GM23338 (cell line): Measurements from ENCODE around the gene CLSTN2. TPM values are rescaled to one million over a fixed set of nuclear protein-coding genes. Genes with fewer than 3 reads are reported as not detected.

ENCODE experiments used
- ATAC-seq: fragments of 200-7000 bp; cut with Tn5 transposase; 3 replicates; pipeline ENCODE4 v1.9.1; 2020
- DNase-seq: peaks from one replicate; pipeline ENCODE4 v3.0.0-alpha.2; 2015; ENCODE audit warnings: low spot score
- H2AFZ ChIP-seq: fragments of 200-600 bp; sonication (generic); 2 replicates; pipeline ENCODE4 v1.8.0; 2016; ENCODE audit warnings: antibody characterized with exemption, mild to moderate bottlenecking, moderate library complexity
- H3F3A ChIP-seq: fragments of 200-600 bp; sonication (generic); replicated peaks from 2 replicates; pipeline ENCODE4 v1.8.0; 2017; ENCODE audit warnings: antibody characterized with exemption, mixed run types, low read depth
- H3K27ac ChIP-seq: fragments of 200-600 bp; sonication (generic); 2 replicates; pipeline ENCODE4 v1.6.1; 2016; ENCODE audit warnings: low read depth
- H3K27me3 ChIP-seq: fragments of 200-600 bp; sonication (generic); 2 replicates; pipeline ENCODE4 v1.8.0; 2016; ENCODE audit warnings: mild to moderate bottlenecking, mixed run types, moderate library complexity; ENCODE audit not compliant: insufficient read depth
- H3K36me3 ChIP-seq: fragments of 200-600 bp; sonication (generic); 2 replicates; pipeline ENCODE4 v1.8.0; 2016; ENCODE audit warnings: mild to moderate bottlenecking; ENCODE audit not compliant: insufficient read depth
- H3K4me1 ChIP-seq: fragments of 200-600 bp; sonication (generic); 2 replicates; pipeline ENCODE4 v1.8.0; 2016; ENCODE audit warnings: mild to moderate bottlenecking, moderate library complexity; ENCODE audit not compliant: insufficient read depth
- H3K4me2 ChIP-seq: fragments of 200-600 bp; sonication (generic); 2 replicates; pipeline ENCODE4 v1.7.1; 2017; ENCODE audit warnings: mixed run types
- H3K4me3 ChIP-seq: fragments of 200-600 bp; sonication (generic); 2 replicates; pipeline ENCODE4 v1.6.1; 2016; ENCODE audit warnings: mixed run types
- H3K79me2 ChIP-seq: fragments of 200-600 bp; sonication (generic); replicated peaks from 2 replicates; pipeline ENCODE4 v1.8.0; 2017; ENCODE audit warnings: mild to moderate bottlenecking; ENCODE audit not compliant: insufficient read depth
- H3K9me2 ChIP-seq: fragments of 200-600 bp; sonication (generic); 2 replicates; pipeline ENCODE4 v1.8.0; 2017; ENCODE audit not compliant: insufficient read depth
- H4K20me1 ChIP-seq: fragments of 200-600 bp; sonication (generic); replicated peaks from 2 replicates; pipeline ENCODE4 v1.8.0; 2017; ENCODE audit warnings: mild to moderate bottlenecking; ENCODE audit not compliant: insufficient read depth
- H3K27ac Mint-ChIP-seq: 2 replicates; pipeline ENCODE4 v1.8.0; 2020; ENCODE audit warnings: inconsistent platforms, mild to moderate bottlenecking, moderate library complexity, mixed read lengths
- H3K27me3 Mint-ChIP-seq: 3 replicates; pipeline ENCODE4 v1.8.0; 2022; ENCODE audit warnings: low read depth, mild to moderate bottlenecking, moderate library complexity, mixed read lengths, inconsistent platforms; ENCODE audit not compliant: insufficient read depth, poor library complexity
- H3K36me3 Mint-ChIP-seq: 3 replicates; pipeline ENCODE4 v1.8.0; 2021; ENCODE audit warnings: low read depth, mild to moderate bottlenecking, inconsistent platforms, moderate library complexity, mixed read lengths
- H3K4me1 Mint-ChIP-seq: 3 replicates; pipeline ENCODE4 v1.8.0; 2020; ENCODE audit warnings: mild to moderate bottlenecking, inconsistent platforms, mixed read lengths
- H3K4me3 Mint-ChIP-seq: 3 replicates; pipeline ENCODE4 v1.8.0; 2021; ENCODE audit warnings: moderate library complexity, mild to moderate bottlenecking, inconsistent platforms, mixed read lengths
- H3K9me3 Mint-ChIP-seq: 3 replicates; pipeline ENCODE4 v1.8.0; 2020; ENCODE audit warnings: moderate library complexity, mild to moderate bottlenecking, inconsistent platforms, mixed read lengths
- CREB1 ChIP-seq: fragments of 250-450 bp; sonication (Bioruptor Pico); IDR thresholded peaks from 2 replicates; pipeline ENCODE4 v1.5.0; 2020; ENCODE audit warnings: low read depth, mild to moderate bottlenecking, moderate library complexity
- CTCF ChIP-seq, 2 experiments: fragments of 200-600 bp in 1 of 2; sonication (generic) in 1 of 2; conservative IDR thresholded peaks; 2 replicates each; pipeline versions ENCODE4 v1.5.1 to v1.6.1; 2016 to 2017; ENCODE audit warnings: antibody characterized with exemption in 2 of 2, low read depth in 2 of 2, mild to moderate bottlenecking in 2 of 2, moderate library complexity in 1 of 2
- ETS1 ChIP-seq: IDR thresholded peaks from 2 replicates; pipeline ENCODE4 v1.6.1; 2016; ENCODE audit warnings: antibody characterized with exemption
- NANOG ChIP-seq: IDR thresholded peaks from 2 replicates; pipeline ENCODE4 v1.6.1; 2016; ENCODE audit warnings: antibody characterized with exemption, borderline replicate concordance
- ZNF114 ChIP-seq: fragments of 250-450 bp; sonication (Bioruptor Pico); IDR thresholded peaks from 2 replicates; pipeline ENCODE4 v1.5.0; 2020; ENCODE audit warnings: mild to moderate bottlenecking, moderate library complexity
- ZNF331 ChIP-seq: fragments of 250-450 bp; sonication (Bioruptor Pico); IDR thresholded peaks from 2 replicates; pipeline ENCODE4 v1.5.0; 2020; ENCODE audit warnings: low read depth, mild to moderate bottlenecking, moderate library complexity
- ZNF462 ChIP-seq: fragments of 250-450 bp; sonication (Bioruptor Pico); IDR thresholded peaks from 2 replicates; pipeline ENCODE4 v1.5.0; 2020; ENCODE audit warnings: mild to moderate bottlenecking, moderate library complexity
- polyA plus RNA-seq: library from polyadenylated mRNA; unstranded; fragments of >200 nt; fragmentation: Nextera tagmentation; extraction: Ambion mirVana; gene quantifications from 2 replicates; pipeline ENCODE4 v1.2.1, GENCODE V29; 2016
- total RNA-seq: library from RNA; depleted of rRNA; stranded (reverse); fragments of >200 nt; shearing (Covaris generic); gene quantifications from 2 replicates; pipeline ENCODE4 v1.2.3, GENCODE V29; 2014

CLSTN2 gene
- total and polyA plus RNA-seq, 2 experiments from 2014 or later: 0.11 to 0.83 TPM

GRCh38 chr3:140092848-140093536 is 158.0 kb downstream of the CLSTN2 start:
- Histone ChIP-seq H3K27ac (no peak overlapping the region), H3K4me1 (no peaks in the 10 kb centered on the region), H3K27me3 (no peaks in the 10 kb centered on the region), H3K4me2 (no peak overlapping the region), H3K36me3 (peaks cover 4% of the 10 kb centered on the region; the same call in 1 of the 2 replicates), H4K20me1 (no peaks in the 10 kb centered on the region), H3K9me2 (no peaks in the 10 kb centered on the region), H2AFZ (peak overlapping the region; percentile 59; the same call in 1 of the 2 replicates), H3K4me3 (no peak overlapping the region), H3K79me2 (no peaks in the 10 kb centered on the region), H3F3A (no peaks in the 10 kb centered on the region)
- no peak overlapping the region for H3K4me3 Mint-ChIP-seq
- peaks cover 24% of the 10 kb centered on the region for H3K36me3 Mint-ChIP-seq
- H3K27ac Mint-ChIP-seq: no peak overlapping the region
- peak; percentile 33 for DNase-seq
- peaks cover 37% of the 10 kb centered on the region for H3K9me3 Mint-ChIP-seq
- peaks cover 4% of the 10 kb centered on the region for H3K27me3 Mint-ChIP-seq
- no peak for TF ChIP-seq NANOG
- TF ChIP-seq CTCF (conservative IDR thresholded peaks at IDR 0.05; ENCODE audit: low read depth in 2 of 2): peak; percentile 53 to 74
- no peak for TF ChIP-seq ETS1
- TF ChIP-seq ZNF114 (CRISPR knock-in tag): 0 out of 2 replicates have a peak, but pooled peaks have one; percentile 9
- TF ChIP-seq ZNF331 (CRISPR knock-in tag): no peak
- H3K4me1 Mint-ChIP-seq: peaks cover 18% of the 10 kb centered on the region
- peak; percentile 85 for ATAC-seq

GRCh38 chr3:140093742-140094141 is 158.8 kb downstream of the CLSTN2 start:
- no peak overlapping the region for H2AFZ ChIP-seq
- H3K27me3 Mint-ChIP-seq: peaks cover 4% of the 10 kb centered on the region
- no peaks in the 10 kb centered on the region for H3K27me3 ChIP-seq
- H3K36me3 Mint-ChIP-seq: peaks cover 18% of the 10 kb centered on the region
- peaks cover 4% of the 10 kb centered on the region; the same call in 1 of the 2 replicates for H3K36me3 ChIP-seq
- H3K4me2 ChIP-seq: no peak overlapping the region
- ATAC-seq: no peak
- no peaks in the 10 kb centered on the region for H3F3A ChIP-seq
- H3K4me3 Mint-ChIP-seq: no peak overlapping the region
- no peak overlapping the region for H3K4me3 ChIP-seq
- no peak for TF ChIP-seq CREB1
- H3K9me2 ChIP-seq: no peaks in the 10 kb centered on the region
- no peak overlapping the region for H3K27ac ChIP-seq
- H3K4me1 Mint-ChIP-seq: peaks cover 18% of the 10 kb centered on the region
- H3K27ac Mint-ChIP-seq: no peak overlapping the region
- no peaks in the 10 kb centered on the region for H3K79me2 ChIP-seq
- H3K9me3 Mint-ChIP-seq: peaks cover 29% of the 10 kb centered on the region
- no peaks in the 10 kb centered on the region for H4K20me1 ChIP-seq
- H3K4me1 ChIP-seq: no peaks in the 10 kb centered on the region
- DNase-seq: no peak

GRCh38 chr3:140094487-140094886 is 159.5 kb downstream of the CLSTN2 start:
- Mint-ChIP-seq H3K9me3 (peaks cover 23% of the 10 kb centered on the region), H3K4me1 (peaks cover 18% of the 10 kb centered on the region), H3K27ac (no peak overlapping the region), H3K4me3 (no peak overlapping the region), H3K27me3 (peaks cover 2% of the 10 kb centered on the region), H3K36me3 (peaks cover 15% of the 10 kb centered on the region)
- Histone ChIP-seq H3K79me2 (no peaks in the 10 kb centered on the region), H3F3A (no peaks in the 10 kb centered on the region), H3K27me3 (no peaks in the 10 kb centered on the region), H4K20me1 (no peaks in the 10 kb centered on the region), H3K4me1 (no peaks in the 10 kb centered on the region), H3K27ac (no peak overlapping the region), H2AFZ (no peak overlapping the region), H3K4me3 (no peak overlapping the region), H3K4me2 (no peak overlapping the region), H3K9me2 (no peaks in the 10 kb centered on the region), H3K36me3 (peaks cover 4% of the 10 kb centered on the region; the same call in 1 of the 2 replicates)
- ATAC-seq (no peak), DNase-seq (no peak)
- TF ChIP-seq ZNF462 (CRISPR knock-in tag): no peak
- no peak for TF ChIP-seq ZNF114 (CRISPR knock-in tag)
